Peyer's patch (tissue), 4 donors: ENCODE results near the gene NT5DC3. TPM values are rescaled to one million over a fixed set of nuclear protein-coding genes. Genes with fewer than 3 reads are reported as not detected.

Experiments
- DNase-seq, 3 donors: peaks; one replicate each; pipeline ENCODE4 v3.0.0-alpha.2; 2017 to 2019
- H3K27ac ChIP-seq, 4 donors: fragments of 200-600 bp; sonication (generic); one replicate each; pipeline ENCODE4 v1.5.1; 2016 to 2019
- H3K27me3 ChIP-seq, 2 donors: fragments of 200-600 bp; sonication (generic); one replicate each; pipeline ENCODE4 v1.5.1; 2019
- H3K36me3 ChIP-seq, 3 donors: fragments of 200-600 bp; sonication (generic); one replicate each; pipeline ENCODE4 v1.5.1; 2016 to 2019
- H3K4me1 ChIP-seq, 4 donors: fragments of 200-600 bp; sonication (generic); one replicate each; pipeline ENCODE4 v1.5.1; 2016 to 2019
- H3K4me3 ChIP-seq, 4 donors: fragments of 200-600 bp; sonication (generic); 1 replicate in 3 of 4; 2 replicates in 1 of 4; pipeline ENCODE4 v1.5.1; 2016 to 2019; ENCODE audit warnings: mild to moderate bottlenecking in 1 of 4
- H3K9me3 ChIP-seq, 4 donors: fragments of 200-600 bp; sonication (generic); one replicate each; pipeline ENCODE4 v1.5.1; 2016 to 2019; ENCODE audit warnings: mild to moderate bottlenecking in 1 of 4
- CTCF ChIP-seq, 6 experiments: fragments of 450-650 bp in 4 of 6; fragments of 200-600 bp in 2 of 6; sonication (generic) in 1 of 6; IDR thresholded peaks; one replicate each; pipeline ENCODE4 v1.5.1; 2017 to 2019; ENCODE audit warnings: antibody characterized with exemption in 6 of 6, mild to moderate bottlenecking in 3 of 6, moderate library complexity in 1 of 6
- POLR2A ChIP-seq, 2 donors: fragments of 450-650 bp; IDR thresholded peaks; one replicate each; pipeline ENCODE4 v1.5.1; 2017; ENCODE audit warnings: antibody characterized with exemption in 2 of 2, mild to moderate bottlenecking in 2 of 2, moderate library complexity in 2 of 2
- total RNA-seq, 4 donors: library from RNA; depleted of rRNA; stranded (reverse); fragments of >200 nt; gene quantifications; one replicate each; pipeline ENCODE4 v1.1.0, GENCODE V29; 2016

NT5DC3 gene
- total RNA-seq, 4 donors from 2014 or later, result 3.9 to 10.2 (median 7.4) TPM

- H3K27ac ChIP-seq, result no peak overlapping the region
- no peaks in the 10 kb centered on the region for H3K27me3 ChIP-seq
- H3K36me3 ChIP-seq, result no peaks in the 10 kb centered on the region
- H3K9me3 ChIP-seq, result no peaks in the 10 kb centered on the region
- no peak overlapping the region for H3K4me3 ChIP-seq
- TF ChIP-seq POLR2A (IDR thresholded peaks at IDR 0.05), result no peak
- TF ChIP-seq CTCF (IDR thresholded peaks at IDR 0.05), result no peak
- no peak for DNase-seq
- H3K4me1 ChIP-seq, result no peaks in the 10 kb centered on the region
Observed at GRCh38 chr12:103820881-103821489, 20.0 kb downstream of the NT5DC3 start.

GRCh38 chr12:103820361-103820760 is 20.7 kb downstream of the NT5DC3 start:
- no peak overlapping the region for H3K27ac ChIP-seq
- H3K4me3 ChIP-seq, result no peak overlapping the region
- TF ChIP-seq CTCF (IDR thresholded peaks at IDR 0.05), result no peak
- TF ChIP-seq POLR2A (IDR thresholded peaks at IDR 0.05), result no peak
- no peak for DNase-seq
- H3K36me3 ChIP-seq, result no peaks in the 10 kb centered on the region
- H3K4me1 ChIP-seq, result no peaks in the 10 kb centered on the region
- no peaks in the 10 kb centered on the region for H3K9me3 ChIP-seq
- H3K27me3 ChIP-seq, result no peaks in the 10 kb centered on the region

GRCh38 chr12:103819892-103820291 is 21.1 kb downstream of the NT5DC3 start:
- no peaks in the 10 kb centered on the region for H3K27me3 ChIP-seq
- no peak for DNase-seq
- H3K27ac ChIP-seq, result no peak overlapping the region
- H3K9me3 ChIP-seq, result no peaks in the 10 kb centered on the region
- TF ChIP-seq CTCF (IDR thresholded peaks at IDR 0.05), result no peak
- no peak for TF ChIP-seq POLR2A (IDR thresholded peaks at IDR 0.05)
- H3K36me3 ChIP-seq, result no peaks in the 10 kb centered on the region
- no peaks in the 10 kb centered on the region for H3K4me1 ChIP-seq
- H3K4me3 ChIP-seq, result no peak overlapping the region

GRCh38 chr12:103819312-103819711 is 21.7 kb downstream of the NT5DC3 start:
- H3K27ac ChIP-seq, result no peak overlapping the region
- TF ChIP-seq POLR2A (IDR thresholded peaks at IDR 0.05) (no peak), CTCF (IDR thresholded peaks at IDR 0.05) (no peak)
- no peaks in the 10 kb centered on the region for H3K9me3 ChIP-seq

GRCh38 chr12:103817791-103818190 is 23.2 kb downstream of the NT5DC3 start:
- DNase-seq, result no peak
- Histone ChIP-seq H3K27me3 (no peaks in the 10 kb centered on the region), H3K4me1 (no peaks in the 10 kb centered on the region), H3K36me3 (peaks cover 0 to 5% (median 0%) of the 10 kb centered on the region in 3 donors), H3K27ac (no peak overlapping the region), H3K9me3 (no peaks in the 10 kb centered on the region), H3K4me3 (no peak overlapping the region)
- no peak for TF ChIP-seq POLR2A (IDR thresholded peaks at IDR 0.05)
- TF ChIP-seq CTCF (IDR thresholded peaks at IDR 0.05), result no peak

More at GRCh38 chr12:103819312-103819711, 21.7 kb downstream of the NT5DC3 start:
- DNase-seq, result no peak
- H3K36me3 ChIP-seq, result no peaks in the 10 kb centered on the region
- no peaks in the 10 kb centered on the region for H3K4me1 ChIP-seq
- no peak overlapping the region for H3K4me3 ChIP-seq
- no peaks in the 10 kb centered on the region for H3K27me3 ChIP-seq

- H3K4me3 ChIP-seq, result no peak overlapping the region
Observed at GRCh38 chr12:103816663-103817062, 24.4 kb downstream of the NT5DC3 start.

More at GRCh38 chr12:103816663-103817062, 24.4 kb downstream of the NT5DC3 start:
- H3K27ac ChIP-seq, result no peak overlapping the region
- DNase-seq, result no peak
- H3K36me3 ChIP-seq, result peaks cover 0 to 5% (median 0%) of the 10 kb centered on the region in 3 donors
- no peaks in the 10 kb centered on the region for H3K27me3 ChIP-seq
- TF ChIP-seq CTCF (IDR thresholded peaks at IDR 0.05) (no peak), POLR2A (IDR thresholded peaks at IDR 0.05) (no peak)
- H3K4me1 ChIP-seq, result no peaks in the 10 kb centered on the region
- no peaks in the 10 kb centered on the region for H3K9me3 ChIP-seq
